T47D (cell line): ENCODE results near the gene C17orf114.
A peak's percentile ranks its signal among the peaks of the same experiment; 100 is the strongest.

ENCODE experiments used
- DNase-seq, 2 experiments: peaks; one replicate each; pipeline versions ENCODE4 v3.0.0 to v3.0.0-alpha.2; 2011 to 2012; ENCODE audit warnings: low read depth in 1 of 2, low spot score in 1 of 2
- JUND ChIP-seq: IDR thresholded peaks from 2 replicates; pipeline ENCODE4 v1.6.1; 2012; ENCODE audit warnings: low read depth
- in situ Hi-C: cut with HindIII; loops from 2 replicates; pipeline ENCODE4 v1.10.0; 2016; ENCODE audit warnings: low sequenced_read_pairs, low pct_unique_long_range_greater_than_20kb

Gene C17orf114

GRCh38 chr17:4802228-4802627 lies at the start of gene C17orf114:
Gene C17orf114 (minus strand): TSS chr17:4802328.
- DNase-seq = no peak
- in situ Hi-C loops = no loop called here
- TF ChIP-seq JUND = no peak

DNA sequence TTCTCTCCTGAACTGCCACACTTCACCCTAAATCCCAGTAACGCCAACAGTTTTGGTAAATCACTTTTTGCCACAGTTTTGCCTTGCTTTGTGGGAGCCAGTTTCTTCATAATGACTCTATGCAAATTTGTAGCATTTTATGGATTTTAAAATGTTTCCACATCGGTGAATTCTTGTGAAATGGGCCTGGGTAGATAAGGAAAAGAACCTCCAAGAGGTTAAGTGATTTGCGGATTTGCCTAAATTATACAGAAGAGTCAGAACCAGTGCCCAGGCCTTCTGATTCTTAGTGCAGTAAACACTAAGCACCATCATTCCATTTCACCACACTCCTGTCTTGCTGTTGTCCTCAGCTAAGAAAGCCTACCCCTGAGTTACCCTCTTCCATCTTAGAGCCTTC lies 49.0 kb upstream of the C17orf114 start:
- no peak for DNase-seq
- in situ Hi-C loops = no loop called here
- no peak for TF ChIP-seq JUND

- TF ChIP-seq JUND = no peak
- in situ Hi-C loops = no loop called here
- DNase-seq = peak in 1 of 2 experiments; percentile 45
Measured at GRCh38 chr17:4850246-4850645, 48.1 kb upstream of the C17orf114 start.

DNA sequence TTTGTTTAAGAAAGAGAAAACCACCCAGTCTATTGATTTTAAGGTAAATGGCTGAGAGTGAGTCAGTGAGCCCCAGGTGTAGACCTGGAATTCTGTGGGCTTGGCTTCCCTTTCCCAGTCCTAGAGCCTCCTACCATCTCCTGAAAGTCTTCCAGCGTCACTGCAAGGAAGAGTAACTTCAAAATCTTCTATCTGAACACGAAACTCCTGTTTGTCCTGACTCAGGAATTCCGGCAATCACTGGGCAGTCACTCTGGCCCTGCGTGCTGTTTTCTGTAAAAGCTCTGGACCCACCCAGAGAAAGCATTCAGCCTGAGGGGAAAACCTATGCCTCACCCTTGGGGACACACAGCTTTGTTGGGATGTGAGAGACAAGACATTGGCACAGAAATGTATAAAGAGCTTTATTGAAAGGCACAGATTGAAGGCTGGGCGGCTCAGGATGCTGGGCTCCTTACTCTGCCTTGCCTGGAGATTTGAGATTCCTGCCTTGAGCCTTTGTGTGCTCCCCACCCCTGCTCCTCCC lies 46.9 kb upstream of the C17orf114 start:
- peak in 1 of 2 experiments; percentile 30 for DNase-seq
- in situ Hi-C loops = no loop called here

DNA sequence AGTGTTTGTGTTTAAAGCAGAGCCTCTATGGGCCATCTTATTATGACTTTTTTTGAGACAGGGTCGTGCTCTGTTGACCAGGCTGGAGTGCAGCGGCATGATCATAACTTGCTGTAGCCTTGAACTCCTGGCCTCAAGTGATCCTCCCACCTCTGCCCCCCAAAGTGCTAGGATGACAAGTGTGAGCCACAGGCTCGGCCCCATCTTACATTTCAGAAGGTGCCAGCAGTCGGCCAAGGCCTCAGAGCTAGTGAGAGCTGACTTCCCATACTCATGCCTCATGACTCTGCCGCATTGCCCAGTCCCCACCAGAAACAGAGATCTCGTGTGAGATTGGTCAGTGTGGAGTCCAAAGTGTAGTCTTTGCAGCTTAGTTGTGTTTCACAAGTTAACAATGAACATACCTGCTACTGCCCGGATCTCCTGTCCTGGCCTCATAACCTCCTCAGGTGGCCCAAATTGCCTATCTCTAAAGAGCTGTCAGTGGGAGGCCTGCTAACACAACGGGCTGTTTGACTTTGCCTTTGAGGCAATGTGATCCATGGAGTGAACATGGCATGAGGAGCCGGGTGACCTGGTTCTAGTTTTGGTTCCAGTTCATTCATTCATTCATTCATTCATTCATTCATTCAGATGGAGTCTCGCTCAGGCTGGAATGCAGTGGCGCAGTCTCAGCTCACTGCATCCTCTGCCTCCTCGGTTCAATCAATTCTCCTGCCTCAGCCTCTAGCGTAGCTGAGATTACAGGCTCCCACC lies 44.7 kb upstream of the C17orf114 start:
- DNase-seq = no peak
- TF ChIP-seq JUND = no peak
- in situ Hi-C loops = no loop called here

More for the DNA sequence above, 46.9 kb upstream of the C17orf114 start:
- no peak for TF ChIP-seq JUND

GRCh38 chr17:4845118-4845517 lies 43.0 kb upstream of the C17orf114 start:
- in situ Hi-C loops = no loop called here
- DNase-seq = no peak

GRCh38 chr17:4843321-4844000 lies 41.3 kb upstream of the C17orf114 start:
- in situ Hi-C loops = no loop called here
- no peak for TF ChIP-seq JUND
- DNase-seq = no peak

More at GRCh38 chr17:4845118-4845517, 43.0 kb upstream of the C17orf114 start:
- TF ChIP-seq JUND = no peak

DNA sequence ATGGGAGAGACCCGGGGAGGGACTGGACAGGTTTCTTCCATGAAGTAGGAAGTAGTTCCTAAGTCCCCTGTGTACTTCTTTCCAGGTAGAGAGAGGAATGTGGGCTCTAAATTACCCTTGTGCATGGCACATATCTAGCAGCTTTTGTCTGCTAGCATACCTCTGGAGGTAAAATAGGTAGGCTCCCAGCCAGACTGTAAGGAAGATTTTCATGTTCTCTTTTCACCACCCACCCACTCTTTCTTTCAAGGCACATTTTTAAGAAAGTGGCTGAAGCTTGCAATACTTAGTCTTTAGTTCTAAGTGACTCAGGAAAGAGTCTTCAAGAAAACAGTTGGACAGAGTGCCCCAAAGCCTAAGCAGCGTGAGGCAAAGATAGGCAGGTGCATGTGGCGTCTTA lies 40.2 kb upstream of the C17orf114 start:
- TF ChIP-seq JUND = no peak
- no peak for DNase-seq
- in situ Hi-C loops = no loop called here

- in situ Hi-C loops = no loop called here
- no peak for TF ChIP-seq JUND
- no peak for DNase-seq
Measured at GRCh38 chr17:4840893-4841242, 38.7 kb upstream of the C17orf114 start.

- TF ChIP-seq JUND = no peak
- in situ Hi-C loops = no loop called here
- no peak for DNase-seq
Measured at GRCh38 chr17:4839965-4840892, 38.1 kb upstream of the C17orf114 start.

DNA sequence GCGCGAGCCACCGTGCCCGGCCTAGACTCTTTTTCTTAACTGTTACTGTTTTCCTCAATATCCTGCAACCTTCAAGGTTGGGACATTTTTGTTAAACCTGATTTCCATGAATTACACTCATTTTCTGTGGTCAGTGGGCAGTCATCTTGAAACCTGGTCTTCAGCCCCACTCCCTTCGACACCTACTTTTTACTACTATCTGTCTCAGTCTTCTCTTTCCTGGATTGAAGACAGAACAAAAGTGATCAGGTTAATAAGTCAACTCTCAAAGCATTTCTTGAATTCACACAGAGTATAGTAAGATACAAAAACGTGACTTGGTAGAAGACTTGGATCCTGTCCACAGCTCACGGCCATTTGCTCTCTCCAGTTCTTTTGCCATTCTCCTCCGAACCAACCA lies 37.1 kb upstream of the C17orf114 start:
- TF ChIP-seq JUND = no peak
- DNase-seq = no peak
- in situ Hi-C loops = no loop called here

DNA sequence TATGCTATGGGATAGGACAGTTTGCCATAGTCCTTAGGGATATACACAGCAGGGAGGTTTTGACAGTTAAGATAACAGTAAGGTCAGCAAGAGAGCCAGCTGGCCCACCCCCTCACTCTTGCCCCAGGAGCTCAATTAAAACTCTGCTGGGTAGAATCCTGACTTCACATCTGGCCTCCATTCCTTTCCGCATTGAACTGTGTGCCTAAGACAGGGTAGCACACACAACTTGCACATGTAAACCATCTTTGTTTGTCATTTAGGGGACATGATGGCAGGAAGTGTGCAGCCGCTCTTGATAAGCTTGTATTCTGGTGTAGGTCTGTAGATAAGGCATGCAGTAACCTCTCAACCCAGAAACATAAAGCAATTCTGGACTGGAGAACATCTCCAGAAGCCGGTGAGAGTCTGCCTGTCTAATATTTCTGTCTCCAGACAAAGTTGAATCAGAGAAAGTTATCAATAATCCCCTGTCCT lies 36.2 kb upstream of the C17orf114 start:
- no peak for TF ChIP-seq JUND
- in situ Hi-C loops = no loop called here
- no peak for DNase-seq
